Measurements from ENCODE around the gene KSR1. TPM values are rescaled to one million over a fixed set of nuclear protein-coding genes. Genes with fewer than 3 reads are reported as not detected.
"Not testable (repeated sequence)": the region's sequence is repeated elsewhere in the genome, so short reads cannot be mapped to it uniquely, and the experiment has no call there.

KSR1 gene
- total RNA-seq, 1 donor from 2014 or later, result 40.3 TPM

DNA sequence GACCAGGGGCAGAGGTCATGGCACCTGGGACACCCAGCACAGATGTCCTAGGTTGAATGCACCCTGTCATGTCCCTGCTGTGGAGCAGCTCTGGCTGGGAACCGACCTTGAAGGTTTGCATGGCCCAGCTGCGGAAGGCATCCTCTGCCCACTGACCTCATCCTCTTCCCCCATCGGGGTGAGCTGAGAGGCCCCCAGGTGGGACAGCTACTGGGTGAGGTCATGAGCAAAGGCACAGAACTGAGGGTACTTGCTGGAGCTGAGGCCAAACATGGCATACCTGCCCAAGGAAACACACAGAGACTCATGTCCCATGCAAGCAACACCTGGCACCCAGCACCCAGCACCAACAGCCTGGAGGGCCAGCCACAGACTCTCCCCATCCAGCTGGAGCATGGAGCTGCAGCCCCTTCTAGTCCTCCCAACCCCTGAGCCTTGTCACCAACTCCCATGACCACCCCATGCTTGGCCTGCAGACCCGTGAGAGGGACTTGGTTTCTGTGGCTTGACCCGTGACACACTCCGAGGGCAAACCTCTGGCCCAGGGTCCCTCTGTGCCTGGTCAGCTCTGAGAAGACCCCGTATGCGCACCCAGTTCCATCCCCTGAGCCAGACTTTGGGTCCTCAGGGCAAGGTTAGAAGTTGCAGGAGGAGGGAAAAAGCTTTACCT is 207.8 kb downstream of the KSR1 start:
- Histone ChIP-seq H3K4me3 (no peak overlapping the region), H3K27me3 (no peaks in the 10 kb centered on the region), H3K27ac (no peak overlapping the region), H3K9me3 (no peaks in the 10 kb centered on the region), H3K36me3 (no peaks in the 10 kb centered on the region), H3K4me1 (no peaks in the 10 kb centered on the region)
- intact Hi-C loops (cut with DNase I), result loop anchor here (10.0 kb wide), 1 partner anchor 81 kb away; no protein-coding TSS in a partner anchor
- no peak for DNase-seq (ENCODE audit: extremely low spot score in 2 of 2)
- TF ChIP-seq POLR2AphosphoS5 (IDR thresholded peaks at IDR 0.05; ENCODE audit: insufficient read depth in 1 of 2, low read depth in 1 of 2) (no peak), POLR2A (IDR thresholded peaks at IDR 0.05) (no peak)
- TF ChIP-seq, protein P1, sequence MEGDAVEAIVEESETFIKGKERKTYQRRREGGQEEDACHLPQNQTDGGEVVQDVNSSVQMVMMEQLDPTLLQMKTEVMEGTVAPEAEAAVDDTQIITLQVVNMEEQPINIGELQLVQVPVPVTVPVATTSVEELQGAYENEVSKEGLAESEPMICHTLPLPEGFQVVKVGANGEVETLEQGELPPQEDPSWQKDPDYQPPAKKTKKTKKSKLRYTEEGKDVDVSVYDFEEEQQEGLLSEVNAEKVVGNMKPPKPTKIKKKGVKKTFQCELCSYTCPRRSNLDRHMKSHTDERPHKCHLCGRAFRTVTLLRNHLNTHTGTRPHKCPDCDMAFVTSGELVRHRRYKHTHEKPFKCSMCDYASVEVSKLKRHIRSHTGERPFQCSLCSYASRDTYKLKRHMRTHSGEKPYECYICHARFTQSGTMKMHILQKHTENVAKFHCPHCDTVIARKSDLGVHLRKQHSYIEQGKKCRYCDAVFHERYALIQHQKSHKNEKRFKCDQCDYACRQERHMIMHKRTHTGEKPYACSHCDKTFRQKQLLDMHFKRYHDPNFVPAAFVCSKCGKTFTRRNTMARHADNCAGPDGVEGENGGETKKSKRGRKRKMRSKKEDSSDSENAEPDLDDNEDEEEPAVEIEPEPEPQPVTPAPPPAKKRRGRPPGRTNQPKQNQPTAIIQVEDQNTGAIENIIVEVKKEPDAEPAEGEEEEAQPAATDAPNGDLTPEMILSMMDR (IDR thresholded peaks at IDR 0.05), result no peak

DNA sequence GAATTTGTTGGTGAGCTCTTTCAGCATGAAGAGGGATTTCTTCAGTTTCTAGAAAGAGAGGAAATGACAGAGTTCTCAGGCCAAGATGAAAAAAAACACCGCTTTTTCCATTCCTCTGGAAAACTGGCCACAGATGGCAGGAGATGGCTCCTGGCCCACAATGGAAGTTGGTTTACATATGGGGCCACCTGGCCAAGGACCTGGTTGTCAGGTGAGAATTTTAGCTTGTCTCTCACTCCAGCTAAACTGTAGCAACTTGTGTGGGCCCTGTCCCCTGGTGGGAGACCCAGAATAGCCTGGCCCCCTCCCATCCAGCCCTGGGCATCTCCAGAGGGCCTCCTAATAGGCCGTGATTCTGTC is 208.3 kb downstream of the KSR1 start:
- Histone ChIP-seq H3K27ac (no peak overlapping the region), H3K27me3 (no peaks in the 10 kb centered on the region), H3K4me1 (no peaks in the 10 kb centered on the region), H3K4me3 (no peak overlapping the region), H3K9me3 (no peaks in the 10 kb centered on the region), H3K36me3 (no peaks in the 10 kb centered on the region)
- no peak for DNase-seq (ENCODE audit: extremely low spot score in 2 of 2)
- intact Hi-C loops (cut with DNase I), result loop anchor here (10.0 kb wide), 1 partner anchor 80 kb away; no protein-coding TSS in a partner anchor
- TF ChIP-seq POLR2AphosphoS5 (IDR thresholded peaks at IDR 0.05; ENCODE audit: insufficient read depth in 1 of 2, low read depth in 1 of 2), result no peak
- TF ChIP-seq POLR2A (IDR thresholded peaks at IDR 0.05), result no peak
- TF ChIP-seq, protein P1 (IDR thresholded peaks at IDR 0.05), result no peak

DNA sequence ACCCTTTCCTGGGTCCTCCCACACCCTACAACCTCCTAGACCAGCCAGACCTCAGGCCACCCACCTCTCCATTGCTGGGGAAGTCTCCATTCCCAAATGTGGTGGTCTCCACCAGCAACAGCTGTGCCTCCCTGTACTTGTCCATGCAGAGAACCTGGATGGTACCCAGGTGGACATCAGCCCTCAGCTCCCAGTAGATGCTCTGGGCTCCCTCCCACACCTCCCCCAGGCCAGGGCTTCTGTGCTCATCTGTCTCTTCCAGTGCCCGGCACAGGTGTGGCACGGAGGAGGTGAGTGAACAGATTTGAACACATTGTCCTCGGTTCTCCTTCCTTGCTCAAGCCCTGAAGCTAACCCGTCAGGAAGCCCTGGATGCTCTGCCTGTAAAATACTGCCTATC is 209.3 kb downstream of the KSR1 start:
- DNase-seq (ENCODE audit: extremely low spot score in 2 of 2), result no peak
- Histone ChIP-seq H3K27ac (no peak overlapping the region), H3K27me3 (no peaks in the 10 kb centered on the region), H3K4me3 (no peak overlapping the region), H3K36me3 (no peaks in the 10 kb centered on the region), H3K4me1 (no peaks in the 10 kb centered on the region), H3K9me3 (no peaks in the 10 kb centered on the region)
- TF ChIP-seq, protein P1 (IDR thresholded peaks at IDR 0.05), result no peak
- TF ChIP-seq POLR2AphosphoS5 (IDR thresholded peaks at IDR 0.05; ENCODE audit: insufficient read depth in 1 of 2, low read depth in 1 of 2) (no peak), POLR2A (IDR thresholded peaks at IDR 0.05) (no peak)
- intact Hi-C loops (cut with DNase I), result loop anchor here (10.0 kb wide), 1 partner anchor 79 kb away; no protein-coding TSS in a partner anchor

DNA sequence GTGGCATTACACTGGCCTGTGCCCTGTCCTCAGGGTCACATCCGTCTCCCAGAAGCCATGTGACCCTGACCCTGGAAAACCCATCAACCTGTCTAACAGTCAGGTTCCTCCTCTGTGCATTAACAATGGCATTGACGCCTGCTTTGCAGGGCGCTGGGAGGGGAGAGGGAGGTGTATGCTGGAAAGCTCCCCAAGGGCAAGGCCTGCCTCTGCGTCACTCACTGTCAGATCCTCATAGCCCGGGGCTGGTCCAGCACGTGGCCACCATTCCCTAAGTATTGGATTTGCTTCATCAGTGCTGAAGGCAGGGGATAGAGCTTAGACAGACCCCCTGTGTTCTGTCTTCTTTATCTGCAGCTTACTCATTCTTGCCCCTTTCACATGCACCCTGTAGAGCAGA is 210.0 kb downstream of the KSR1 start:
- intact Hi-C loops (cut with DNase I), result loop anchor here (10.0 kb wide), 1 partner anchor 79 kb away; no protein-coding TSS in a partner anchor

DNA sequence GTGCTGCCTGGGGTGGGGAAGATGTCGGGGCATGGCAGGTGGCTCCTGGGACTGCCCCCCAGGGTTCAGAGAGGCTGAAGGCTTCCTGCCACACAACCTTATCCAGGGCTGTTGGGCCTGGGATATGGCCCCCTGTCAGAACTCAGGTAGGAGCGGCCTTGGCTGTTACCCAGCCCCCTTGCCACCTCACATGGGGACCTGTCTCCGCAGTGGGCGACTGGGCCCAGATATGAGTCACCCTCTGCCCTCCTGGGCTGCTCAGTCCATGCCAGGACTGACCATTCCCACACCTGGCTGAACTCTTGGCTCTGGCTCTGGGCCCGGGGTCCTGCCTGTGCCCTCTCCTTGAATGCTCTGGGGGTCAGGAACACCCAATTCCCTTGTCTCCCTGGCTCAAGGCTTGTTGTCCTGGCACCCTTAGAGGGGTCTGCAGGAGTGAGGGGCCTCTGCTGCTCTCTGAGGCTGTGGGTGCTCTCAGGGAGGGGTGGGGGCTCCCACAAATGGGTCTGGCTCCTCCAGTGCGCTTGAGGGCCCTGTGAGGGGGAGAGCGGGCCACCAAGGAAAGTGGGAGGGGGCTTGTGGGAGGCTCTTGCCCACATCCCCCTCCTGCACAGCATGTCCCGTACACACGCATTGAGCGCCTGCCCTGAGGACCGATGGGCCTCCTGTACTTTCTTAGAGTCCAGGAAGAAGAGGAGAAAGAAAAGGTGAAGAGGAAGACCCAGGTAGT is 210.7 kb downstream of the KSR1 start:
- no peak for DNase-seq (ENCODE audit: extremely low spot score in 2 of 2)
- Histone ChIP-seq H3K4me3 (no peak overlapping the region), H3K9me3 (no peaks in the 10 kb centered on the region), H3K36me3 (no peaks in the 10 kb centered on the region), H3K27ac (no peak overlapping the region), H3K27me3 (no peaks in the 10 kb centered on the region), H3K4me1 (no peaks in the 10 kb centered on the region)
- intact Hi-C loops (cut with DNase I), result loop anchor here (10.0 kb wide), 1 partner anchor 78 kb away; no protein-coding TSS in a partner anchor
- TF ChIP-seq, protein P1 (IDR thresholded peaks at IDR 0.05), result no peak
- TF ChIP-seq POLR2AphosphoS5 (IDR thresholded peaks at IDR 0.05; ENCODE audit: insufficient read depth in 1 of 2, low read depth in 1 of 2) (no peak), POLR2A (IDR thresholded peaks at IDR 0.05) (no peak)

More for the DNA sequence above, 210.0 kb downstream of the KSR1 start:
- H3K36me3 ChIP-seq; H3K4me1 ChIP-seq; H3K9me3 ChIP-seq; H3K4me3 ChIP-seq; DNase-seq (ENCODE audit: extremely low spot score in 2 of 2); H3K27ac ChIP-seq; H3K27me3 ChIP-seq: not testable (repeated sequence)

Data from vagina (tissue), 2 donors.